ENCODE measurements around the gene PLEKHA6. TPM values are rescaled to one million over a fixed set of nuclear protein-coding genes. Genes with fewer than 3 reads are reported as not detected.

Gene PLEKHA6
- total and polyA plus RNA-seq, 8 donors, result 9.5 to 23.8 (median 15.0) TPM

- no peaks in the 10 kb centered on the region for H3K9me3 ChIP-seq
- H3K4me1 ChIP-seq, result no peaks in the 10 kb centered on the region
- 92 to 94% methylated on average over 10 of the region's 10 CpGs for WGBS, 2 donors
- no peak for ATAC-seq
- H3K27me3 ChIP-seq, result no peaks in the 10 kb centered on the region
- H3K4me3 ChIP-seq, result no peak overlapping the region
- no peak for DNase-seq
- H3K27ac ChIP-seq, result no peak overlapping the region
- TF ChIP-seq CTCF (IDR thresholded peaks at IDR 0.05), result no peak
- peaks cover 0 to 13% (median 0%) of the 10 kb centered on the region in 3 donors for H3K36me3 ChIP-seq
- FAIRE-seq, result no peak
- intact Hi-C loops (cut with DNase I), result no loop called here
Measured at GRCh38 chr1:204219971-204220616, 139.6 kb downstream of the PLEKHA6 start.

GRCh38 chr1:204218552-204218951, 141.2 kb downstream of the PLEKHA6 start:
- no peak overlapping the region for H3K27ac ChIP-seq
- H3K9me3 ChIP-seq, result no peaks in the 10 kb centered on the region
- ATAC-seq (no peak), DNase-seq (no peak), FAIRE-seq (no peak)
- H3K4me3 ChIP-seq, result no peak overlapping the region
- H3K36me3 ChIP-seq, result peaks cover 0 to 13% (median 0%) of the 10 kb centered on the region in 3 donors
- intact Hi-C loops (cut with DNase I), result no loop called here
- H3K27me3 ChIP-seq, result no peaks in the 10 kb centered on the region
- no peaks in the 10 kb centered on the region for H3K4me1 ChIP-seq
- 53 to 60% methylated on average over 2 of the region's 2 CpGs for WGBS, 2 donors
- TF ChIP-seq CTCF (IDR thresholded peaks at IDR 0.05), result no peak

GRCh38 chr1:204217648-204218000, 142.1 kb downstream of the PLEKHA6 start:
- Histone ChIP-seq H3K27ac (no peak overlapping the region), H3K4me3 (no peak overlapping the region), H3K9me3 (no peaks in the 10 kb centered on the region), H3K4me1 (no peaks in the 10 kb centered on the region), H3K36me3 (peaks cover 0 to 9% (median 0%) of the 10 kb centered on the region in 3 donors), H3K27me3 (no peaks in the 10 kb centered on the region)
- TF ChIP-seq CTCF (IDR thresholded peaks at IDR 0.05), result no peak
- no peak for ATAC-seq
- no peak for FAIRE-seq
- WGBS, 2 donors, result 57 to 69% methylated on average over 4 of the region's 4 CpGs
- intact Hi-C loops (cut with DNase I), result no loop called here
- no peak for DNase-seq

- FAIRE-seq, result no peak
- no peak for TF ChIP-seq CTCF (IDR thresholded peaks at IDR 0.05)
- H3K27me3 ChIP-seq, result no peaks in the 10 kb centered on the region
- whole genome bisulfite sequencing, 2 donors, result 82 to 83% methylated on average over 11 of the region's 11 CpGs
- H3K4me3 ChIP-seq, result no peak overlapping the region
- no peak for DNase-seq
- H3K9me3 ChIP-seq, result no peaks in the 10 kb centered on the region
- H3K36me3 ChIP-seq, result peaks cover 0 to 4% (median 0%) of the 10 kb centered on the region in 3 donors
- no peak for ATAC-seq
- intact Hi-C loops (cut with DNase I), result no loop called here
- no peaks in the 10 kb centered on the region for H3K4me1 ChIP-seq
- no peak overlapping the region for H3K27ac ChIP-seq
Measured at GRCh38 chr1:204216880-204217647, 142.7 kb downstream of the PLEKHA6 start.

GRCh38 chr1:204216236-204216635, 143.5 kb downstream of the PLEKHA6 start:
- H3K27me3 ChIP-seq, result no peaks in the 10 kb centered on the region
- no peak overlapping the region for H3K27ac ChIP-seq
- no peak for ATAC-seq
- no peak for DNase-seq
- WGBS, 2 donors, result 76 to 82% methylated on average over 4 of the region's 4 CpGs
- FAIRE-seq, result no peak
- intact Hi-C loops (cut with DNase I), result no loop called here
- H3K9me3 ChIP-seq, result no peaks in the 10 kb centered on the region
- no peaks in the 10 kb centered on the region for H3K4me1 ChIP-seq
- no peaks in the 10 kb centered on the region for H3K36me3 ChIP-seq
- no peak overlapping the region for H3K4me3 ChIP-seq
- no peak for TF ChIP-seq CTCF (IDR thresholded peaks at IDR 0.05)
